GM19023 (cell line): Measurements from ENCODE around the gene MND1.
"Not testable (repeated sequence)": the region's sequence is repeated elsewhere in the genome, so short reads cannot be mapped to it uniquely, and the experiment has no call there.

Source experiments
- ATAC-seq: cut with Tn5 transposase; IDR thresholded peaks from one replicate; pipeline ENCODE4 v1.9.1; 2021; ENCODE audit warnings: mild to moderate bottlenecking, moderate library complexity; ENCODE audit not compliant: unreplicated experiment

MND1 gene

GRCh38 chr4:153401501-153401900 lies 57.0 kb downstream of the MND1 start:
- no peak for ATAC-seq

- ATAC-seq = no peak
Observed at GRCh38 chr4:153402366-153402765, 57.9 kb downstream of the MND1 start.

- ATAC-seq = no peak
Observed at GRCh38 chr4:153403726-153404125, 59.2 kb downstream of the MND1 start.

GRCh38 chr4:153407906-153408305 lies 63.4 kb downstream of the MND1 start:
- ATAC-seq = no peak

- no peak for ATAC-seq
Observed at GRCh38 chr4:153408932-153409331, 64.4 kb downstream of the MND1 start.

GRCh38 chr4:153409412-153409811 lies 64.9 kb downstream of the MND1 start:
- ATAC-seq = no peak

GRCh38 chr4:153409924-153410501 lies 65.5 kb downstream of the MND1 start:
- no peak for ATAC-seq

GRCh38 chr4:153413842-153414241 lies 69.4 kb downstream of the MND1 start:
- ATAC-seq = no peak

- ATAC-seq = not testable (repeated sequence)
Observed at GRCh38 chr4:153416456-153416855, 72.0 kb downstream of the MND1 start.

GRCh38 chr4:153418121-153418520 lies 73.6 kb downstream of the MND1 start:
- no peak for ATAC-seq

GRCh38 chr4:153418558-153418957 lies 74.1 kb downstream of the MND1 start:
- no peak for ATAC-seq

GRCh38 chr4:153419029-153419428 lies 74.5 kb downstream of the MND1 start:
- no peak for ATAC-seq

GRCh38 chr4:153419673-153420278 lies 75.3 kb downstream of the MND1 start:
- no peak for ATAC-seq

- no peak for ATAC-seq
Observed at GRCh38 chr4:153420361-153420760, 75.9 kb downstream of the MND1 start.

GRCh38 chr4:153421941-153422340 lies 77.5 kb downstream of the MND1 start:
- no peak for ATAC-seq

GRCh38 chr4:153426207-153426885 lies 81.9 kb downstream of the MND1 start:
- ATAC-seq = peak; percentile 59

GRCh38 chr4:153427363-153428071 lies 83.0 kb downstream of the MND1 start:
- no peak for ATAC-seq

- ATAC-seq = no peak
Observed at GRCh38 chr4:153428941-153429475, 84.5 kb downstream of the MND1 start.

- ATAC-seq = peak; percentile 93
Observed at GRCh38 chr4:153432965-153433753, 88.7 kb downstream of the MND1 start.

- no peak for ATAC-seq
Observed at GRCh38 chr4:153433754-153434105, 89.2 kb downstream of the MND1 start.

GRCh38 chr4:153434190-153434589 lies 89.7 kb downstream of the MND1 start:
- no peak for ATAC-seq
